ENCODE results near the gene LMAN1L.
A peak's percentile ranks its signal among the peaks of the same experiment; 100 is the strongest.

DNA sequence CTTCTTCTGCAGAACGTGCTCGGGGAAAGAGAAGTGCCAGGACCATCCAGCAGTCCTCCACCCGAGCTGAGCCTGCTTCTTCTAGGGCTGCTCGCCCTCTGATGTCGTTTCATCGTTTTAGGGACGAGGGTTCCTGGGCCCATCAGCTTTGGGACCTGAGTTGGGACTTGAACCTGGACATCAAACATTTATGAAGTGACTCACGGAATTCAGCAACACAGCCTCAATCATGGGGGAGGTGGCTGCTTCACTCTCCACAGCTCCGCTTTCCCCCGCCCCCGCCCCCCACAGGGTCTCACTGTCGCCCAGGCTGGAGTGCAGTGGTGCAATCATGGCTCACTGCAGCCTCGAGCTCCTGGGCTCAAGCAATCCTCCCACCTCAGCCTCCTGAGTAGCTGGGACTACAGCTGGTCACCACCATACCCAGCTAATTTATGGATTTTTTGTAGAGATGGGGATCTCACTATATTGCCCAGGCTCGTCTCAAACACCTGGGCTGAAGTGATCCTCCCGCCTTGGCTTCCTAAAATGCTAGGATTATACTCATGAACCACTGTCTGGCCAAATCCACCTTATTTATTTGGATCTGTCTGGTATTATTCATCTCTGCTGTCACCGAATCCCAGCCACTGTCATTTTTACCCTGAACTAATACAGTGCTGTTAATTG, 61.3 kb downstream of the LMAN1L start:
- TF ChIP-seq, protein P1, sequence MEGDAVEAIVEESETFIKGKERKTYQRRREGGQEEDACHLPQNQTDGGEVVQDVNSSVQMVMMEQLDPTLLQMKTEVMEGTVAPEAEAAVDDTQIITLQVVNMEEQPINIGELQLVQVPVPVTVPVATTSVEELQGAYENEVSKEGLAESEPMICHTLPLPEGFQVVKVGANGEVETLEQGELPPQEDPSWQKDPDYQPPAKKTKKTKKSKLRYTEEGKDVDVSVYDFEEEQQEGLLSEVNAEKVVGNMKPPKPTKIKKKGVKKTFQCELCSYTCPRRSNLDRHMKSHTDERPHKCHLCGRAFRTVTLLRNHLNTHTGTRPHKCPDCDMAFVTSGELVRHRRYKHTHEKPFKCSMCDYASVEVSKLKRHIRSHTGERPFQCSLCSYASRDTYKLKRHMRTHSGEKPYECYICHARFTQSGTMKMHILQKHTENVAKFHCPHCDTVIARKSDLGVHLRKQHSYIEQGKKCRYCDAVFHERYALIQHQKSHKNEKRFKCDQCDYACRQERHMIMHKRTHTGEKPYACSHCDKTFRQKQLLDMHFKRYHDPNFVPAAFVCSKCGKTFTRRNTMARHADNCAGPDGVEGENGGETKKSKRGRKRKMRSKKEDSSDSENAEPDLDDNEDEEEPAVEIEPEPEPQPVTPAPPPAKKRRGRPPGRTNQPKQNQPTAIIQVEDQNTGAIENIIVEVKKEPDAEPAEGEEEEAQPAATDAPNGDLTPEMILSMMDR (IDR thresholded peaks at IDR 0.05), result peak in 1 of 6 experiments; percentile 5
- TF ChIP-seq POLR2AphosphoS5 (IDR thresholded peaks at IDR 0.05) (no peak), POLR2A (IDR thresholded peaks at IDR 0.05) (no peak), EP300 (IDR thresholded peaks at IDR 0.05) (no peak)

Data from upper lobe of left lung (tissue), 4 donors.